ENCODE measurements around the gene DDC. TPM values are rescaled to one million over a fixed set of nuclear protein-coding genes. Genes with fewer than 3 reads are reported as not detected.

The DDC gene
- total RNA-seq (under 1 TPM in 1 of 4 donors, not detected in 3; 0.50 TPM), polyA plus RNA-seq (0.41 TPM)
- long read RNA-seq, donor 1: 0 reads
- long read RNA-seq, donor 2: 0 reads
- long read RNA-seq, donor 3, partial matches to known transcripts: 0 of 1 reads
- long read RNA-seq, donor 3, other reads (novel, unspliced or antisense): 0 of 1 reads
- long read RNA-seq, donor 4: 0 reads

- Histone ChIP-seq H3K27ac (ENCODE audit: low read length) (no peak within 1 kb of the TSS), H3K4me1 (ENCODE audit: control insufficient read depth, insufficient read depth, low read length) (no peaks in the 10 kb centered on the region), H3K27me3 (ENCODE audit: control insufficient read depth, insufficient read depth) (no peaks in the 10 kb centered on the region), H3K9me3 (ENCODE audit: control insufficient read depth, low read length) (no peaks in the 10 kb centered on the region), H3K4me3 (ENCODE audit: low read length) (no peak within 1 kb of the TSS)
- ATAC-seq: no peak
- no peak for DNase-seq
- intact Hi-C loops (cut with DNase I): loop anchor here in 1 of 4 donors (10.0 kb wide), 1 partner anchor 320 kb away; no protein-coding TSS in a partner anchor
- 65% methylated on average over 8 of the region's 8 CpGs for WGBS
Observed at GRCh38 chr7:50564640-50565558, at the start of gene DDC. Gene DDC (minus strand): TSS chr7:50565405. CDS start chr7:50544085, 21,320 bp downstream.

GRCh38 chr7:50613473-50613872 lies 48.3 kb upstream of the DDC start:
- DNase-seq: no peak
- WGBS: 95% methylated on average over 8 of the region's 8 CpGs
- Histone ChIP-seq H3K4me3 (ENCODE audit: low read length) (no peak overlapping the region), H3K27ac (ENCODE audit: low read length) (no peak overlapping the region), H3K9me3 (ENCODE audit: control insufficient read depth, low read length) (no peaks in the 10 kb centered on the region), H3K27me3 (ENCODE audit: control insufficient read depth, insufficient read depth) (no peaks in the 10 kb centered on the region), H3K4me1 (ENCODE audit: control insufficient read depth, insufficient read depth, low read length) (no peaks in the 10 kb centered on the region)
- intact Hi-C loops (cut with DNase I): loop anchor here in 3 of 4 donors (10.0 kb wide), 3 partner anchors 61 to 541 kb away; no protein-coding TSS in a partner anchor
- no peak for ATAC-seq

GRCh38 chr7:50612704-50613103 lies 47.5 kb upstream of the DDC start:
- intact Hi-C loops (cut with DNase I): loop anchor here in 3 of 4 donors (10.0 kb wide), 3 partner anchors 62 to 542 kb away; no protein-coding TSS in a partner anchor
- ATAC-seq (no peak), DNase-seq (no peak)
- no peaks in the 10 kb centered on the region for H3K27me3 ChIP-seq (ENCODE audit: control insufficient read depth, insufficient read depth)
- H3K4me3 ChIP-seq (ENCODE audit: low read length): no peak overlapping the region
- H3K27ac ChIP-seq (ENCODE audit: low read length): no peak overlapping the region
- H3K4me1 ChIP-seq (ENCODE audit: control insufficient read depth, insufficient read depth, low read length): no peaks in the 10 kb centered on the region
- 93% methylated on average over 5 of the region's 5 CpGs for WGBS
- no peaks in the 10 kb centered on the region for H3K9me3 ChIP-seq (ENCODE audit: control insufficient read depth, low read length)

GRCh38 chr7:50610521-50611277 lies 45.5 kb upstream of the DDC start:
- Histone ChIP-seq H3K9me3 (ENCODE audit: control insufficient read depth, low read length) (no peaks in the 10 kb centered on the region), H3K27ac (ENCODE audit: low read length) (no peak overlapping the region), H3K4me1 (ENCODE audit: control insufficient read depth, insufficient read depth, low read length) (no peaks in the 10 kb centered on the region), H3K4me3 (ENCODE audit: low read length) (no peak overlapping the region), H3K27me3 (ENCODE audit: control insufficient read depth, insufficient read depth) (no peaks in the 10 kb centered on the region)
- ATAC-seq (no peak), DNase-seq (no peak)
- intact Hi-C loops (cut with DNase I): loop anchor here in 3 of 4 donors (10.0 kb wide), 3 partner anchors 64 to 544 kb away; no protein-coding TSS in a partner anchor
- 64% methylated on average over 6 of the region's 6 CpGs for WGBS

- ATAC-seq: no peak
- intact Hi-C loops (cut with DNase I): loop anchor here in 2 of 4 donors (10.0 kb wide), 2 partner anchors 134 to 144 kb away; no protein-coding TSS in a partner anchor
- H3K4me3 ChIP-seq (ENCODE audit: low read length): no peak overlapping the region
- no peaks in the 10 kb centered on the region for H3K4me1 ChIP-seq (ENCODE audit: control insufficient read depth, insufficient read depth, low read length)
- no peaks in the 10 kb centered on the region for H3K27me3 ChIP-seq (ENCODE audit: control insufficient read depth, insufficient read depth)
- H3K27ac ChIP-seq (ENCODE audit: low read length): no peak overlapping the region
- DNase-seq: no peak
- H3K9me3 ChIP-seq (ENCODE audit: control insufficient read depth, low read length): no peaks in the 10 kb centered on the region
- 82% methylated on average over 9 of the region's 9 CpGs for WGBS
Observed at GRCh38 chr7:50608196-50608906, 43.1 kb upstream of the DDC start.

- no peak for ATAC-seq
- Histone ChIP-seq H3K27me3 (ENCODE audit: control insufficient read depth, insufficient read depth) (no peaks in the 10 kb centered on the region), H3K9me3 (ENCODE audit: control insufficient read depth, low read length) (no peaks in the 10 kb centered on the region), H3K4me1 (ENCODE audit: control insufficient read depth, insufficient read depth, low read length) (no peaks in the 10 kb centered on the region), H3K4me3 (ENCODE audit: low read length) (no peak overlapping the region), H3K27ac (ENCODE audit: low read length) (no peak overlapping the region)
- WGBS: 85% methylated on average over 6 of the region's 6 CpGs
- intact Hi-C loops (cut with DNase I): loop anchor here in 2 of 4 donors (10.0 kb wide), 2 partner anchors 133 to 143 kb away; no protein-coding TSS in a partner anchor
- no peak for DNase-seq
Observed at GRCh38 chr7:50607524-50608125, 42.4 kb upstream of the DDC start.

GRCh38 chr7:50605059-50605458 lies 39.9 kb upstream of the DDC start:
- Histone ChIP-seq H3K27me3 (ENCODE audit: control insufficient read depth, insufficient read depth) (no peaks in the 10 kb centered on the region), H3K4me3 (ENCODE audit: low read length) (no peak overlapping the region), H3K4me1 (ENCODE audit: control insufficient read depth, insufficient read depth, low read length) (no peaks in the 10 kb centered on the region), H3K9me3 (ENCODE audit: control insufficient read depth, low read length) (no peaks in the 10 kb centered on the region), H3K27ac (ENCODE audit: low read length) (no peak overlapping the region)
- WGBS: 94% methylated on average over 13 of the region's 13 CpGs
- peak in 1 of 2 donors; percentile 45 for ATAC-seq
- DNase-seq: no peak
- intact Hi-C loops (cut with DNase I): loop anchor here in 2 of 4 donors (10.0 kb wide), 2 partner anchors 130 to 140 kb away; no protein-coding TSS in a partner anchor

- H3K4me1 ChIP-seq (ENCODE audit: control insufficient read depth, insufficient read depth, low read length): no peaks in the 10 kb centered on the region
- ATAC-seq: no peak
- H3K27ac ChIP-seq (ENCODE audit: low read length): no peak overlapping the region
- DNase-seq: peak in 1 of 3 donors; percentile 39
- intact Hi-C loops (cut with DNase I): loop anchor here in 2 of 4 donors (10.0 kb wide), 2 partner anchors 128 to 138 kb away; no protein-coding TSS in a partner anchor
- H3K9me3 ChIP-seq (ENCODE audit: control insufficient read depth, low read length): no peaks in the 10 kb centered on the region
- no peak overlapping the region for H3K4me3 ChIP-seq (ENCODE audit: low read length)
- no peaks in the 10 kb centered on the region for H3K27me3 ChIP-seq (ENCODE audit: control insufficient read depth, insufficient read depth)
- WGBS: 77% methylated on average over 7 of the region's 7 CpGs
Observed at GRCh38 chr7:50603287-50603686, 38.1 kb upstream of the DDC start.

GRCh38 chr7:50599385-50599784 lies 34.2 kb upstream of the DDC start:
- Histone ChIP-seq H3K27ac (ENCODE audit: low read length) (no peak overlapping the region), H3K4me3 (ENCODE audit: low read length) (no peak overlapping the region), H3K4me1 (ENCODE audit: control insufficient read depth, insufficient read depth, low read length) (no peaks in the 10 kb centered on the region), H3K9me3 (ENCODE audit: control insufficient read depth, low read length) (no peaks in the 10 kb centered on the region), H3K27me3 (ENCODE audit: control insufficient read depth, insufficient read depth) (no peaks in the 10 kb centered on the region)
- intact Hi-C loops (cut with DNase I): loop anchor here in 1 of 4 donors (10.0 kb wide), 1 partner anchor 465 kb away; no protein-coding TSS in a partner anchor
- DNase-seq (no peak), ATAC-seq (no peak)
- 92% methylated on average over 12 of the region's 12 CpGs for WGBS
